HG02759 (cell line): ENCODE measurements around the gene ANAPC7.
"Not testable (repeated sequence)": the region's sequence is repeated elsewhere in the genome, so short reads cannot be mapped to it uniquely, and the experiment has no call there.

Source experiments
- ATAC-seq: cut with Tn5 transposase; IDR thresholded peaks from one replicate; pipeline ENCODE4 v1.9.1; 2021; ENCODE audit warnings: mild to moderate bottlenecking, moderate library complexity; ENCODE audit not compliant: unreplicated experiment

The ANAPC7 gene

GRCh38 chr12:110349514-110350151, 53.9 kb downstream of the ANAPC7 start:
- peak; percentile 63 for ATAC-seq

GRCh38 chr12:110349096-110349495, 54.4 kb downstream of the ANAPC7 start:
- ATAC-seq = no peak

- ATAC-seq = no peak
Measured at GRCh38 chr12:110348431-110349059, 55.0 kb downstream of the ANAPC7 start.

GRCh38 chr12:110347767-110348166, 55.7 kb downstream of the ANAPC7 start:
- ATAC-seq = no peak

GRCh38 chr12:110345963-110346362, 57.5 kb downstream of the ANAPC7 start:
- ATAC-seq = no peak

GRCh38 chr12:110345176-110345661, 58.3 kb downstream of the ANAPC7 start:
- ATAC-seq = no peak

- no peak for ATAC-seq
Measured at GRCh38 chr12:110344657-110345056, 58.9 kb downstream of the ANAPC7 start.

- no peak for ATAC-seq
Measured at GRCh38 chr12:110343736-110344555, 59.6 kb downstream of the ANAPC7 start.

- ATAC-seq = no peak
Measured at GRCh38 chr12:110343114-110343513, 60.4 kb downstream of the ANAPC7 start.

GRCh38 chr12:110342157-110342556, 61.4 kb downstream of the ANAPC7 start:
- no peak for ATAC-seq

- ATAC-seq = no peak
Measured at GRCh38 chr12:110340706-110341105, 62.8 kb downstream of the ANAPC7 start.

GRCh38 chr12:110340261-110340660, 63.2 kb downstream of the ANAPC7 start:
- not testable (repeated sequence) for ATAC-seq

GRCh38 chr12:110339184-110339952, 64.1 kb downstream of the ANAPC7 start:
- ATAC-seq = no peak

- no peak for ATAC-seq
Measured at GRCh38 chr12:110338754-110339153, 64.8 kb downstream of the ANAPC7 start.

- no peak for ATAC-seq
Measured at GRCh38 chr12:110337912-110338710, 65.4 kb downstream of the ANAPC7 start.

GRCh38 chr12:110335481-110336045, 67.9 kb downstream of the ANAPC7 start:
- ATAC-seq = no peak

- no peak for ATAC-seq
Measured at GRCh38 chr12:110333201-110333600, 70.3 kb downstream of the ANAPC7 start.

GRCh38 chr12:110330544-110330943, 73.0 kb downstream of the ANAPC7 start:
- no peak for ATAC-seq

GRCh38 chr12:110330124-110330523, 73.4 kb downstream of the ANAPC7 start:
- ATAC-seq = no peak

GRCh38 chr12:110329710-110330109, 73.8 kb downstream of the ANAPC7 start:
- no peak for ATAC-seq
